ENCODE measurements around the gene TFB1M. TPM values are rescaled to one million over a fixed set of nuclear protein-coding genes. Genes with fewer than 3 reads are reported as not detected.

Gene TFB1M
- total RNA-seq, 1 donor from 2014 or later = 15.3 TPM

DNA sequence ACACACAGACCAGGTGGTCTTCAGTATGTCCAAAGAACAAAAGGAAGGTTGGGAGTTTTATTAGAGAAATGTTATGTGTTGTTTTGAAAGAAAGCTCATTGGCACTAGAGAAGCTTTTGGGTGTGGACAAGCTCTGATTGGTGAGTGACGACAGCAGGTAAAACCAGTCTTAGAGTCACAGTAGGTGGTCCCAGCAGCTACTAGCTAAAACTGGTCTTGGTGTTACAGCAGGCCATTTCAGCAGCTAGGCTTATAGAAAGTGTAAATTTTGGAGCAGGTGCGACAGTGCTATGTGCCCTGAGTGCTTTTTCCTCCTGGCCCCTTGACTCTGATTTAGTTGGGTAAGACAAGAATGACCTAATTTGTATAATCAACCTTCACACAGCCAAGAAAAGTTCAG, 46.9 kb downstream of the TFB1M start:
- Mint-ChIP-seq H3K36me3 (ENCODE audit: low read depth) (peaks cover 6% of the 10 kb centered on the region), H3K4me3 (ENCODE audit: unreplicated experiment) (no peak overlapping the region), H3K27ac (ENCODE audit: unreplicated experiment) (no peak overlapping the region), H3K27me3 (ENCODE audit: low read depth) (no peaks in the 10 kb centered on the region), H3K4me1 (ENCODE audit: low read depth) (peaks cover 22% of the 10 kb centered on the region), H3K9me3 (ENCODE audit: low read depth) (no peaks in the 10 kb centered on the region)
- TF ChIP-seq, protein P1, sequence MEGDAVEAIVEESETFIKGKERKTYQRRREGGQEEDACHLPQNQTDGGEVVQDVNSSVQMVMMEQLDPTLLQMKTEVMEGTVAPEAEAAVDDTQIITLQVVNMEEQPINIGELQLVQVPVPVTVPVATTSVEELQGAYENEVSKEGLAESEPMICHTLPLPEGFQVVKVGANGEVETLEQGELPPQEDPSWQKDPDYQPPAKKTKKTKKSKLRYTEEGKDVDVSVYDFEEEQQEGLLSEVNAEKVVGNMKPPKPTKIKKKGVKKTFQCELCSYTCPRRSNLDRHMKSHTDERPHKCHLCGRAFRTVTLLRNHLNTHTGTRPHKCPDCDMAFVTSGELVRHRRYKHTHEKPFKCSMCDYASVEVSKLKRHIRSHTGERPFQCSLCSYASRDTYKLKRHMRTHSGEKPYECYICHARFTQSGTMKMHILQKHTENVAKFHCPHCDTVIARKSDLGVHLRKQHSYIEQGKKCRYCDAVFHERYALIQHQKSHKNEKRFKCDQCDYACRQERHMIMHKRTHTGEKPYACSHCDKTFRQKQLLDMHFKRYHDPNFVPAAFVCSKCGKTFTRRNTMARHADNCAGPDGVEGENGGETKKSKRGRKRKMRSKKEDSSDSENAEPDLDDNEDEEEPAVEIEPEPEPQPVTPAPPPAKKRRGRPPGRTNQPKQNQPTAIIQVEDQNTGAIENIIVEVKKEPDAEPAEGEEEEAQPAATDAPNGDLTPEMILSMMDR (IDR thresholded peaks at IDR 0.05) = no peak
- DNase-seq (ENCODE audit: low spot score) = no peak

DNA sequence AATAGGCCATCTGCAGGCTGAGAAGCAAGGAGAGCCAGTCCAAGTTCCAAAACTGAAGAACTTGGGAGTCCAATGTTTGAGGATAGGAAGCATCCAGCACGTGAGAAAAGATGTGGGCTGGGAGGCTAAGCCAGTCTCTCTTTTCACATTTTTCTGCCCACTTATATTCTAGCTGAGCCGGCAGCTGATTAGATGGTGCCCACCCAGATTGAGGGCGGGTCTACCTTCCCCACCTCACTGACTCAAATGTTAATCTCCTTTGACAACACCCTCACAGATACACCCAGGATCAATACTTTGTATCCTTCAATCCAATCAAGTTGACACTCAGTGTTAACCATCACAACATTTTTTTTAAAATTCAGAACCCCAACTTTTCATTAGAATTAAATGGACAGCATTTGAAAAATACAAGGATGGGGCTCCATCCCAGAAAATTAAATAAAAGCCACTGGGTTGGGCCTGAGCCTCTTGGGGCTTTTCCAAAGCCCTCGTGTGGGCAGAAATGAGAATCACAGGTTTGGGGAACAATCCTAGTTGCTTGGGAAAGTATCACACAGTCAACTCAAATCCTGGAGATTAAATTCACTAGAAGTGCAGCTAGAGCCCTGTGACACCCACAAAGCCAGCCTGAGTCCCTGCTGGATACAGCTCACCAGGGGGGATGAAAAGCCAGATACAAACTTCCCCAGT, 48.3 kb downstream of the TFB1M start:
- no peak overlapping the region for H3K27ac Mint-ChIP-seq (ENCODE audit: unreplicated experiment)
- DNase-seq (ENCODE audit: low spot score) = no peak
- H3K4me3 Mint-ChIP-seq (ENCODE audit: unreplicated experiment) = no peak overlapping the region
- H3K4me1 Mint-ChIP-seq (ENCODE audit: low read depth) = peaks cover 19% of the 10 kb centered on the region
- H3K9me3 Mint-ChIP-seq (ENCODE audit: low read depth) = no peaks in the 10 kb centered on the region
- peaks cover 9% of the 10 kb centered on the region for H3K36me3 Mint-ChIP-seq (ENCODE audit: low read depth)
- H3K27me3 Mint-ChIP-seq (ENCODE audit: low read depth) = no peaks in the 10 kb centered on the region
- TF ChIP-seq, protein P1 (IDR thresholded peaks at IDR 0.05) = peak; percentile 33

DNA sequence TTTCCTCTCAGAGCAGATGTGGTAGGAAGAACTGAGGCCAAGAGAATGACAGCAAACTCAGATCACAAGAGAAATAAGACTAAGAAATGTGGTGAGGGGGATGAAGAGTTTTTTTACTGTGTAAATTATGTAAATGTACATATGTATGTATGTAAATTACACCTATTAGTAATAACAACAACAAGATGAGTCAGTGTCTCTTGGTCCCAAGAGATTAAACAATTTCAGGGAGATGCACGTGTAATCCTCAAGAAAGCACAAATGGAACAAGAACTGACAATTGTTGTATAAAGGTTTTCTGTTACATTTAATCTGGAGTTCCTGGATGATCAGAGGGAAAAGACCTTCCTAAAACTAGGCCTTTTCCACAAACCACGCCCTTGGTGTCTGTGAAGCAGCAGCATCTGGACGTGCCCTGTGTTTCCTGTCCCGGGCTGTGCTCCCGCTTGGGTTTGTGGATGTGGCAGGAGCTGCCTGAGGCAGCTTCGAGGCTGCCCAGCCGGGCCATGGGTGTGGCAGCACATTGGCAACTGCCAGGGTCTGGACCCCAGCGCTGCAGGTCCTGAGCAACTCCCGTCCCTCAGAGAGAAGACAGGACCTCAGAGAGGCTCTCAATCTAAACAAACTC, 49.5 kb downstream of the TFB1M start:
- no peaks in the 10 kb centered on the region for H3K9me3 Mint-ChIP-seq (ENCODE audit: low read depth)
- H3K36me3 Mint-ChIP-seq (ENCODE audit: low read depth) = peaks cover 9% of the 10 kb centered on the region
- DNase-seq (ENCODE audit: low spot score) = no peak
- H3K27me3 Mint-ChIP-seq (ENCODE audit: low read depth) = no peaks in the 10 kb centered on the region
- H3K27ac Mint-ChIP-seq (ENCODE audit: unreplicated experiment) = peak overlapping the region; percentile 80
- no peak overlapping the region for H3K4me3 Mint-ChIP-seq (ENCODE audit: unreplicated experiment)
- TF ChIP-seq, protein P1 (IDR thresholded peaks at IDR 0.05) = no peak
- peaks cover 19% of the 10 kb centered on the region for H3K4me1 Mint-ChIP-seq (ENCODE audit: low read depth)

DNA sequence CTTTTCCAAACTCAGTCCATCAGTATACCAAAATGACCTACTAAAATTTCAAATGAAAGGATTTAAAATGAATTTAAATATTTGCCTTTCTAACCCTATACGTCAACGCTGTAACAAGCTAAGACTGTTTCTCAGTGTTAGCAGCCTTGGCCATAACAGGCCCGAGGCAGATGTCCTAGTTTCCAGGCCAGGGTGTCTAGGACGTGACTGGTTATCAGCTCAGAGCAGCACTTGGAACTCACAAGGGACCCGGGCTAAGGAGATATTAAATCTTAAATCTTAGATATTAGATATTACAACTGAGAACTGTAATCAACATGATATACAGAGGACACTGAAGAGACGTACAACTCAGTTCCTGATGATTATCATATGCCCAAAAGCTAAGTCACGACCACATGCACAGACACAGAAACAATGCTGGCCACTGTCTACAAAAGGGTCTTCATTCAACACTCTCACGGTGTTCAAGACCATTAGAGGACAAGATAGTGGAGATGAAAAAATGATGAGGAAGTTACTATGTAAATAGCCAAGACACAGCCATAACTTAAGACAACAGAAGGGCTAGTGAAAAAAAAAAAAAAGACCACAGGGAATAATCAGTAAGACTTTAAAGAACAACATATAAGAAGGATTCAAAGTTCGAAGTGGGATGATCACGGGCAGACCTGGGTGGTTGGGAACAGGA, 50.8 kb downstream of the TFB1M start, which contains the start of gene CLDN20:
Gene CLDN20, plus strand, starts transcription at position 641 of the 691 bp plus-strand sequence. CDS start 11,707 bp downstream, outside the sequence.
- DNase-seq (ENCODE audit: low spot score) = no peak
- no peaks in the 10 kb centered on the region for H3K27me3 Mint-ChIP-seq (ENCODE audit: low read depth)
- peaks cover 19% of the 10 kb centered on the region for H3K4me1 Mint-ChIP-seq (ENCODE audit: low read depth)
- peaks cover 9% of the 10 kb centered on the region for H3K36me3 Mint-ChIP-seq (ENCODE audit: low read depth)
- peak within 1 kb of the TSS; percentile 80 for H3K27ac Mint-ChIP-seq (ENCODE audit: unreplicated experiment)
- H3K9me3 Mint-ChIP-seq (ENCODE audit: low read depth) = no peaks in the 10 kb centered on the region
- TF ChIP-seq, protein P1 (IDR thresholded peaks at IDR 0.05) = no peak
- H3K4me3 Mint-ChIP-seq (ENCODE audit: unreplicated experiment) = no peak within 1 kb of the TSS

DNA sequence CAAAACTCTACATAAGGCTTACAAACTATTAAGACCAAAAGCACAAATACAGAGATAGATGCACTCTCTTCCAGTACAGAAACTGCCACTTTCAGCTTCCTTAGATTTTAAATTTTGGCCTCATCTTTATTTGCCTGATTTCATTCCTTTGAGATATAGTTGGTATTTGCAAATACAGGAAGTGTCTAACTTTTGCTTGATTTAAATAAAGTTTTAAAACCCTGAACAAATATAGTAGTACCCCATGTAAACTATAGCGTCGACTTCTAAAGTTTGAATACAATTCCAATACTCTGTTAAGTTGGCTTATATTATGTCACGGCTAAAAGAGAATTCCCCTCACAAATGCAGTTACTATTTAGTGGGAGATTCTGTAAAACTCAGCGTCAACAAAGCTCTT, 51.6 kb downstream of the TFB1M start:
- Mint-ChIP-seq H3K4me1 (ENCODE audit: low read depth) (peaks cover 16% of the 10 kb centered on the region), H3K36me3 (ENCODE audit: low read depth) (peaks cover 11% of the 10 kb centered on the region), H3K4me3 (ENCODE audit: unreplicated experiment) (no peak overlapping the region), H3K27me3 (ENCODE audit: low read depth) (no peaks in the 10 kb centered on the region), H3K27ac (ENCODE audit: unreplicated experiment) (no peak overlapping the region), H3K9me3 (ENCODE audit: low read depth) (no peaks in the 10 kb centered on the region)
- TF ChIP-seq, protein P1 (IDR thresholded peaks at IDR 0.05) = no peak
- DNase-seq (ENCODE audit: low spot score) = no peak
